COLO829 (cell line): ENCODE data around the gene ZBTB49.
"Not testable (repeated sequence)": the region's sequence is repeated elsewhere in the genome, so short reads cannot be mapped to it uniquely, and the experiment has no call there.

ENCODE experiments used
- DNase-seq: peaks from one replicate; pipeline ENCODE4 v3.0.0; 2012; ENCODE audit warnings: low spot score

ZBTB49 gene

DNA sequence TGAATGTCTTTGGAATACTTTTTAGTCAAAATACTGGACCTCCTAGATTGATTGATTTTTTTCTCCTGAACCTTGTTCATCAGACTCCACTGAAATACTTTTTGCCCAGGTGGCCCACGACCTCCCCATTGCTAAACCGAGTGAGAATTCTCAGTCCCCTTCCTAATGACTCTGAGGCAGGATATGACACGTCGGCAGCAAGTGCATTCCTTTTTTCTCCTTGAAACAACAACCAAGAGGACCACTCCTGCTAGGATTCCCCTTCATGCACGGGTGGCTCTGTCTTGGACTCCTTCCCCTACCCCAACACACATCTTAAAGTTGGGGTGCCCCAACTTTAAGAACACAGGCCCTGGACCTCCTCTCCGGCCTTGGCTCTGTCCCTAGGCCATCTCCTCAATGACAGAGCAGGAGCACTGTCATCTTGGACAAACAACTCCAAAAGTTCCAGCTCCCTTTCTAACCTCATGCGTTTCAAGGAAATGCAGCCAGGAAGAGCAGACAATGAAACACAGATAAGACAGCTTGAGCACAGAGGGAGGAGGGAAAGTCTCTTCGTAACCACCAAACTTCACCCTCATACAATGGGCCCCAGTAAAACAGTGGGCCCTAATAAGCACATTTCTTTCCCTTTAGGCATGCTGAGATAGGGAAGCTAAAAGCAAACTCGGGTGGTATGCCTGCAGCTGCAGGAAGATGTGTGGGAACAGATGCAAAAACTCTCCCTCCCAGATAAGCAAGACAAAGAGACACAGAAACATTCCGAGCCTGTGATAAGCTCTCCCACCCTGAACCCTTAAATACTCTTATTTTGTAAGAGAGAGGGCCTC lies 33.9 kb downstream of the ZBTB49 start:
- DNase-seq, result no peak

DNA sequence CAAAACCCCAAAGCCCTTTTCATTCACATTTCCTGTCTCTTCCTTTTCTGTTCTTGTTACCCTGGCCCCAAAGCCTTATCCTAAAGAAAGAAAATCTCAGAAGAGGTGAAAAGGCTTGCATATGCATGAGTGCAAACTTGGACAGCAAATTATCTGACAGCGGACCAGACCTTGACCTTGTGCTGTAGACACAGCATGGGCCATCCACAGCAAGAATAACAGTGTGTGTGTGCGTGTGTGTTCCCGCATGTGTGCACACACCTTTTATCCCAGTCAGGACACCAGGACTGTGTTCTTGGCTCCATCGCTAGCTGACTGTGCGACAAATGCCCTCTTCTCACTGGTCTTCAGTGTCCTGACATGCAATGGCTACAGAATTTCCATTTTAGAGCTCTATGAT lies 35.3 kb downstream of the ZBTB49 start:
- no peak for DNase-seq

DNA sequence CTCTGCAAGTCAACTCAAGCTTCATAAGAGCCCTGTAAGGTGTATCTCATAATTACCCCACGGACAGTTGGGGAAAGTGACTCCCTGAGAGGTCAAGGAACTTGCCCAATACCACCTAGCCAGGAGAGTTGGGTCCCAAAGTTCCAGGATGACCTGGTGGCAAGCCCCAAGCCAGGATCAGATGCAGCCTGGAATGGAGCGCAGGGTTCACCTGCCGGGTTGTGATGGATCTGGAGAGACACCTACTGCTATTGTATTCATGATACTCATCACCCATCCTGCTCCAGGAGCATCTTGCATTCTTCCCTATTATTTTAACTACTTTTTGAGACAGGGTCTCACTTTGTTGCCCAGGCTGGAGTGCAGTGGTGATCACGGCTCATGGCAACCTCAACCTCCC lies 36.1 kb downstream of the ZBTB49 start:
- no peak for DNase-seq

DNA sequence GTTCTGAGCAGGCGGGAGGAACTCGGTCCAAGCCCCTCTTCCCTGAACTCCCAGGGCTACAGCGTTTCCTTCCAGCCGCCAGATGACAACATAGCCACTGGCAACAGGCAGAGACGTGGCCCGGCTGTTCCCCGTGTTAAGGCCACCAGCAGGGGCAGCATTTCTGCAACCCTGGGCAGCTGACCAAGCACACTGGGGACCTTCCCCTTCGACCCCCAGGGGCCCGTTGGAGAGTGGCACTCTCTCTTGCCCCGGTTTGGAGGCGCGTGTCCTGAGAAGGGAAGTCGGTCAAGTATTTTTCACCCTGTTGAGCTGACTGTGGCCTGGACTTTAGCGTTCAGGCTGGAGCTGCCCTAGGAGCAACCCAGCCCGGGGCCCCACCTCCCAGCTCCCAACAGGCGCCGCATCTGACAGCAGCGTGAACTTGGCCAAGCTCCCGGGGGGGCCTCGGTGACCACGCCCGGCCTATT lies 37.6 kb downstream of the ZBTB49 start:
- no peak for DNase-seq

DNA sequence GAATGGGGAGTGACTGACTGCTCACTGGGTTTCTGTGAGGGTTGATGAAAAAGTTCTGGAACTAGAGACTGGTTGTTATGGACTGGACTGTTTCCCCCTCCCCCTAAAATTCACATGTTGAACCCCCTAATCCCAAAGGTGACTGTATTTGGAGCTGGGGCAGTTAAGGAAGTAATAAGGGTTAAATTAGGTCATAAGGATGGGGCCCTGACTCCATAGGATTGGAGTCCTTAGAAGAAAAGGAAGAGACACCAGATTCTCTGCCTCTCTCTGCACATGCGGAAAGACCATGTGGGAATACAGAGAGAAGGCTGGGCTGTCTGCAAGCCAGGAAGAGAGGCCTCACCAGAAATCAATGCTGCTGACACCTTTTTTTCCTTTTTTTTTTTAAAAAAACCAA lies 38.2 kb downstream of the ZBTB49 start:
- DNase-seq, result no peak

DNA sequence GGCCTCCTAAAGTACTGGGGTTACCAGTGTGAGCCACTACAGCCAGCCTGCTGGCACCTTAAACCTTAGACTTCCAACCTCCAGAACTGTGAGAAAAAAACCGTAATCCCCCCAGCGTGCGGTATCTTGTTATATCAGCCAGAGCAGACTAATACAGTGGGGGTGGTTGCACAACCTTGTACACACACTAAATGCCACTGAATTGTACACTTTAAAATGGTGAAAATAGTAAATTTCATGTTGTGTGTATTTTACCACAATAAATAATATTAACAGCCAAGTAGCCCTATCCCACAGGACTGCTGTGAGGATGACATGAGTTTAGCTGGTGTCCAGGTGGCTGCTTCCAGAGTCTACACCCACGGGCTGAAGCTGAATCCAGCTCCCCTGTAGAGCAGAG lies 38.8 kb downstream of the ZBTB49 start:
- DNase-seq, result no peak

DNA sequence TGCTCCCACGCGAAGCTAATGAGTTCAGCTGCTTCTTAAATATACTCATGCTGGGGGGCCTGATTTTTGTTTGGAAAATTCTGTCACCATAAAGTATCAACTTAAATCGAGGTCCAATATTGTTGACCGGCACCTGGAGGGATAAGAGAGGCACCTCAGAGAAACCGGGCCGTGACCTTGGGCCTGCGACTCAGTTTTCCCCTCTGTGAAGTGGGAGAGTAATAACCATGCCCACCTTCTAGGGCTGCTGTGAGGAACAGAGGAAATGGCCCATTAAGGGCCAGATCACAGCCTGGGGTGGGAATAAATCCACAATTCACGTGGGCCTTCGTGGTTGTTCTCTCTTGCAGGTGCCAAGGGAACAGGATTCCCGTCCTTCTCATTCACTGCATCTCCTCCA lies 39.4 kb downstream of the ZBTB49 start:
- DNase-seq, result no peak

DNA sequence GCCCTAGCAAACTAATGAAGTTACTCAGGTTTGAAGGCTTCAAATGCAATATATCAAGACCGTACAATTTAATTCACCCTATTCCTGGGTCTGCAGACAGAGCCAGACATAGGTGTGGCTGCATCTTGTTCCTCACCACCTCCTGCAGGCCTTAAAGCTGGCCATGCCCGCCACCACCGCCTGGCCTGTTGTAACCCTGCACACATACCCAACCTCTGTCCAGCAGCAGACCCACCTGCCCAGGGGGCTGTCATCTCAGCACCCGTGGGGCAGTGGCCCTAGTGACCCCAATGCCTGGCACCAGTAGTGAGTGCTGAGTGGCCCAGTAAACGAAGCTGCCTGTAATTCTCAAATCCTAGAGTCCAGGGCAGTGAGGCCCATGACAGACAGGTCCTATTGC lies 40.7 kb downstream of the ZBTB49 start:
- no peak for DNase-seq

DNA sequence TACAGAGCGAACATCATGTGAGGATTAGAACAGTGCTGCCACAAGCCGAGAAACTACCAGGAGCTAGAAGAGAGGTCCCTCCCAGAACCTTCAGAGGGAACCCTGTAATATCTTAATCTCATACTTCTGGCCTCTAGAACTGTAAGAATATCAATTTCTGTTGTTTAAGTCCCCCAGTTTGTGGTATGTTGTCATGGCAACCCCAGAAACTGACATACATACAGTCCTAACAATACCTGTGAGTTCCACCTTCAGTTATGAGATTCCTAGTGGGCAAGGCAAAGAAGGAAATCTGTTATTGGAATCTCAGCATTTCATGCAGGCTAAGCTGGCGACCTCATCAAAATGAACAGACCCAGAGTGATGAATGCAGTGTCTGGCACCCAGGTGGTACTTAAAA lies 42.5 kb downstream of the ZBTB49 start:
- no peak for DNase-seq

DNA sequence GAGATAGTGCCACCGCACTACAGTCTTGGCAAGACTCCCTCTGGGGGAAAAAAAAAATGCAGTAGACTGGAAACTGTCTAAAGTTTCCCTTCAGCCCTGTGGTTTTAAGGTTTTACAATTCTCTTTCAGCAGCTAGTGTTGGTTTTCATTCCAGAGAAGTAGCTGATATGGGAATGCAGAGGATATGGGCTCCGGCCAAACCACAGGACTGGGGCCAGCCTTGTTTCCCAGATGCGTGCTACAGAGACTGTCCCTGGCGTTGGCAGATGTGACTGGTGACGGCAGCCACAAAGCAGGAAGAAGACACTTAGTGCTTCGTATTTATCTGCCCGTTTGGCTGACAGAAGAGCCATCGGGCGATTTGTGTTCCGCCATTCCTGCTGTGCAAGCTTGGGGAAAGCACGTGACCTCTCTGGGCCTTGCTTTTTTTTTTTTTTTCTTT lies 43.2 kb downstream of the ZBTB49 start:
- DNase-seq, result no peak

DNA sequence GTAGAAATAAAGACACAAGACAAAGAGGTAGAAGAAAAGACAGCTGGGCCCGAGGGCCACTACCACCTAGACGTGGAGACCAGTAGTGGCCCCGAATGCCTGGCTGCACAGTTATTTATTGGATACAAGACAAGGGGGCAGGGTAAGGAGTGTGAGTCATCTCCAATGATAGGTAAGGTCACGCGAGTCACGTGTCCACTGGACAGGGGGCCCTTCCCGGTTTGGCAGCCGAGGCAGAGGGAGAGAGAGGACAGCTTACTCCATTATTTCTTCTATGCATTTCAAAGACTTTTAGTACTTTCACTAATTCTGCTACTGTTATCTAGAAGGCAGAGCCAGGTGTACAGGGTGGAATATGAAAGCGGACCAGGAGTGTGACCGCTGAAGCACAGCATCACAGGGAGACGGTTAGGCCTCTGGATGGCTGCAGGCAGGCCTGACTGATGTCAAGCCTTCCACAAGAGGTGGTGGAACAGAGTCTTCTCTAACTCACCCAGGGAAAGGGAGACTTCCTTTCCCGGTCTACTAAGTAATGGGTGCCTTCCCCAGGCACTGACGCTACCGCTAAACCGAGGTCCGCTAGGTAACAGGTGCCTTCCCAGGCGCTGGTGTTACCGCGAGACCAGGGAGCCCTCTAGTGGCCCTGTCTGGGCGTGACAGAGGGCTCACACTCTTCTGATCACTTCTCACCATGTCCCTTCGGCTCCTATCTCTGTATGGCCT lies 44.9 kb downstream of the ZBTB49 start:
- no peak for DNase-seq

DNA sequence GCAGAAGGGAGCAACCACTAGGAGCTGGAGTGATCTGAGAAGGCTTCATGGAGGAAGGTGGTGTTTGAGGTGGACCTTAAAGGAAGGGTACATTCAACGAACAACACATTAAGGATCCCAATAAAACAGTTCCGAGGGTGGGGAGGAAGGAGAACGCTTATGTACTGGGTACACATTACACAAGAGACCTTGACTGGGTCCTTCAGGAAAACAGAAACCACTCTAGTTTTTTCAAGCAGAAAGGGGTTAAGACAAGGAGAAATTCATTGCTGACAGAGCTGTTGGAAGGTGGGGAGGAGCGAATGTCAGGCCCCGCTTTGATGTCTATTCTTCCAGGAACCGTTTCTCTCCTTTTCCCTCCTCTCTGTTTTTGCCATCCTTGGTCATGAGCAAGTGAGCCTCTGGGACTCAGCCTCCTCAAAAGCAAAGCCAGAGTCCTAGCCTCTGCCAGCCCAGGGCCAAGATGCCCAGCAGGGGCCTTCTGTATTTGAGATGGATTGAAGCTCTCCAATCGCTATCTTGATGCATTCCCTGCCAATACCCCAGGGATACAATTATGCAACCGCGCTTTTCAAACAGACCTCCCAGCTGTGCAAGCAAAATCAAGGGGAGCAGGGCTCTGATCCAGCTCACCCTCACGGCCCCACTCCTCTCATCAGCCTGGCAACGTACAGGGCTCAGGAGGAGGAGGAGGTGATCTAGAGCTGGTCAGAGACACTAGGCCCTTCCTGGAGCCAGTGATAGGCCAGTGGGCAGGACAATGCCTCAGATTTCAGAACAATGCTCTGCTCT lies 48.4 kb downstream of the ZBTB49 start:
- no peak for DNase-seq

DNA sequence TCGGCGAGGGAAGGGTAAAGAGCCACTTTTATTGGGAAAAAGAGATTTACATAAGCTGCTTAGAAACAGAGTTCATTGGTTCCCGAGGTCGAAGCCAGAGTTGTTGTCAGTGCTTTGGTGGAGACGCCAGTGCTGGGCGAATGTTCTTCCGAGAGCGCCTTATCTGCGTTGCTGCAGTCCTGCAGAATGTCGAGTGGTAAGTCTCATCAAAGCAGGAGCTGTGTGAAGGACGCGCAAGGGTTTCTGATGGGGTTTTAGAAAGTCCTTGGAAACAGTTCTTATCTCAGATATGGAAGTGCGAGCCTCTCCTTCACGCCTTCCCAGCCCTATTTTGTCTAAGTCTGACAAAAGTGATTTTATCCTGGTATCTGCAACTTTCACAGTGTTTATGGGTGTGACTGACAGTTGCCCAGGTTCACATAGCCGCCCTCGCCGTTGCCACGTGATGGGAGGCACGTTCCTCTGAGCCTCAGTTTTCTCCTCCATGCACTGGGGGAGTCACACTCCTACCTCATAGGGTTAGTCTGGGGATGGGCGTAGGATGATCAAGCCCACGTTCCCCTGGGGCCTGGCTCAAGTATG lies 49.5 kb downstream of the ZBTB49 start:
- DNase-seq, result no peak

DNA sequence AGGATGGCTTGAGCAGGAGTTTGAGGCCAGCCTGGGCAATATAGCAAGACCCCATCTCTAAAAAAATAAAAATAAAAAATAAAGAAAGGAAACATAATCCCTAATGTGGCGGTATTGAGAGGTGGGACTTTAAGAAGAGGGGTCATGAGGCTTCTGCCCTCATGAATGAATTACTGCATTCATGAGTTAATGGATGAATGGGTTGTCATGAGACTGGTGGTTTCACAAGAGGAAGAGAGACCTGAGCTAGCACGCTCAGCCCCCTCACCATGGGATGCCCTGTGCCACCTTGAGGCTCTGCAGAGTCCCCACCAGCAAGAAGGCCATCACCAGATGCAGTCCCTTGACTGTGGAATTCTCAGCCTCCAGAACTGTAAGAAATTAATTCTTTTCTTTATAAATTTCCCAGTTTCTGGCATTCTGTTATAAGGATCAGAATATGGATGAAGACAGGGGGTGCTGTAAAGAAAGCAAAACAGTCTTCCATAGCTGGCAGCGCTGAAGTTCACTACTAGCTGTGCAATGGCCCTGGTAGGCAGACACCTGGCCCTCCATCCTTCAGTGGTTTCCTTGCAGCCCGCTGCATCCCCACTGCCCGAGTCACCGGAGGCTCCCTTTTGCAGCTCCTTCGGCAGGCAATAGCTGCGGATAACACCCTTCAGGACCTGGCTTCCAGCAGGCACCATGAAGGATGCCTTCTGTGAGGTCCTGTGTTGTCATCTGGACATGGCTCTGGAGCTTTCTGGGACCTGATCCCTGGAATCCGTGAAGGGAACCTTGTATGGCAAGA lies 52.0 kb downstream of the ZBTB49 start:
- DNase-seq, result no peak

DNA sequence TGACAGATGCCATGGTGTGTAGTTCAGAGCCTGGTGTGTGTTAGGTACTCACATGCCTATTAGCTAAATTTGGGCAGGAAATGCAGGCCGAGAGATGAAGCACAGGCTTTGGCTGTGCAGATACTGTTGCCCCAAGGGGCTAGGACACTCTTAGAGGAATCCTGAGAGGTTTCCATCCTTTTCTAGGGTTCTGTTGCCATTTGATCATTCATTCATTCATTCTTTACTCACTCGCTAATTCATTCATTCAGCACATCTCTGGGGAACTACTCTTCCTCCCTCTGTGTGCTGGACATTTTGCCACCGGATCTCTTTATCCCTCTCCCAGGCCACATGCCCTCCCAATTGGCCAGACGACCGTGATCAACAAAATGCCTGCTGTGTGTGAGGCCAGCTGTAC lies 53.0 kb downstream of the ZBTB49 start:
- no peak for DNase-seq

DNA sequence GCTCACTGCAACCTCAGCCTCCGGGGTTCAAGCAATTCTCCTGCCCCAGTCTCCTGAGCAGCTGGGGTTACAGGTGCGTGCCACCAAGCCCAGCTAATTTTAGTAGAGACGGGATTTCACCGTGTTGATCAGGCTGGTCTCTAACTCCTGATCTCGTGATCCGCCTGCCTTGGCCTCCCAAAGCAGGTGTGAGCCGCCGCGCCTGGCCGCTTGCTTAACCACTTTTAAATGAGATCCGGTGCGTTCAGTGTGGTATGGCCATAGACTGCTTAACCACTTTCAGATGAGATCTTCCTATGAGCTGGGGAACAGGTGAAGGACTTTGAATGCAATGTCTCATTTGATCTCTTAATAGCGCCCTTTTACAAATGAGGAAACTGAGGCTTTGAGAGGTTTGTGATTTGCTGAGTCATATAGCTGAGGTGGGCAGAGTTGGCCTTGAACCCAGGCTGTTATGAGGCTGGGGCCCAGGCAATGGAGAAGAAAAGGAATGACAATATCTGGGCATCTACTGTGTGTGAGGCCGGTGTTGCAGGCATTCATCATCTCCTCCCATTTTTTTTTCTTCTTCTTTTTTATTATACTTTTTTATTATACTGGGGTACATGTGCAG lies 55.0 kb downstream of the ZBTB49 start:
- DNase-seq, result no peak

DNA sequence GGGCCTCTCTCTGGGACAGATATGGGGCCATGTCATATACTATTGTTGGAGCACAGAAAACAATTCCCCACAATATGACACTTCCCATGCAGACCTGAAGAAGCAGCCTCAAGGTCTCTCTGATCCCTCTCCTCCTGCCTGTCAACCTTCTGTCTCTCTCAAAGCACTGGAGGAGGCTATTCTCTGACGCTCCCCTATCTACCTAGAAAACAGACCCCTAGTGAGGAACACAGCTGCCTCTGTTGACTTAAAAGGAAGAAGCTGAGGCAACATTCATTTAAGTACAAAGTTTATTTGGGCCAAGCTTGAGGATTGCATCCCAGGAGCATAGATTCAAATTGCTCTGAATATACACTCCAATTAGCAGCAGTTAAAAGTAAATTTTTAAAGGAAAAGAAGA lies 57.5 kb downstream of the ZBTB49 start:
- DNase-seq, result no peak

DNA sequence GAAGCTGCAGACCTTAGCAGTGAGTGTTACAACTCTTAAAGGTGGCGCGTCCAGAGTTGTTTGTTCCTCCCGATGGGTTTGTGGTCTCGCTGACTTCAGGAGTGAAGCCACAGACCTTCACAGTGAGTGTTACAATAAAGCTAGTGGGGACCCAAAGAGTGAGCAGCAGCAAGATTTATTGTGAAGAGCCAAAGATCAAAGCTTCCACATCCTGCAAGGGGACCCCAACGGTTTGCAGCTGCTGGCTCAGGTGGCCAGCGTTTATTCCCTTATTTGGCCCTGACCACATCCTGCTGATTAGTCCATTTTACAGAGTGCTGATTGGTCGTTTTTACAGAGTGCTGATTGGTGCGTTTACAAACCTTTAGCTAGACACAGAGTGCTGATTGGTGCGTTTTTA lies 58.5 kb downstream of the ZBTB49 start:
- DNase-seq, result not testable (repeated sequence)

DNA sequence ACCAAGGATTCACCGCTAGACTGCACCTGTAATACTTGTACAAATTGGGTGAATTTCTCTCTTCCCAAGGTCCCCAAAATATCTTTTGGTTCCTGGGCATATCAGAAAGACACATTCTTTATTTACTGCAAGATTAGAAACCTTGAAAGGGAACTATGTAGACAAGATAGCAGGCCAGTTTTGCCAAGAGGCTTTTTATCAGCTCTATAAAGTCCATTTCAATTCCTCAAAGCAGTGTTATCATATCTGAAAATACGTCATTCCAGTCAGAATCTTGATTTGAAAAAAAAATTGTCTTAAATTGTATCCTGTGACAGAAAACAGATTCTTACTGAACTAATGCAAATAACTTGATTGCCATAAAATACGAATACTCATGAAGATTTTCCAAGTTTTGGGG lies 59.8 kb downstream of the ZBTB49 start:
- DNase-seq, result no peak

DNA sequence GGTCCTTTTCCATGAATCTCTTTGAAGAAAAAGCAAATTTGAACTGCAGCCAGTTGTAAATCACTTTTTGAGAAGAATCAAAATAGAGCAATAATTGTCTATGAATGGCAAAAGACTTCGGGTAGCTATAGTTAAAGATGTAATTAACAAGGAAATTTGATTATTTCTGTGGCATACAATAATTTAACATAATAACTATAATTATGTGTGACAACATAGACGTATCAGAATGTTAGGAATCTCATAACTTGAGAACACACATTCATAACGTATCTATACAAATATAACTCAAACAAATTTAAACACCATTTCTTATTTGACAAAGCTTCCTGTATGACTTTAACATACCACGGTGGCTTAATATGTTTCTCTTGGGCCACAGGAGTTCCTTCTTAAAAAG lies 60.9 kb downstream of the ZBTB49 start:
- DNase-seq, result no peak

DNA sequence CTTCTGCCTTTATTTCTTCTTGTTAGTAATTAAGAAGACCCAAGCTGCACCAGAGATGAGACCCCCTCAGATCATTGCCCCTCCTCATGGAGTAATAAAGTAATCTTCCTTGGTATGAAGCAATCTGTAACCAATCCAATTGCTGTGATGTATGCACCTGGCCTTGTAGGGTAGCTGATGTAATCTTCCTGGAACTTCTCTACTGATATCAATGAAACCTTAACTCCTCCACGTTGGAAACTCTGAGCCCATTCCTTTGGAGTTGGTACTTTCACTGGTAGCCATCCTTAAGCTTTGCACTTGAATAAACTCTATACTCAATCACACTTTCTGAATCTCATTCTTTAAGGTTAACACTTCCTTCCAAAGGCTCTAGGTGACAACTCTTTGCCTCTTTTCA lies 65.3 kb downstream of the ZBTB49 start:
- no peak for DNase-seq
